ENCODE results near the gene ERF. TPM values are rescaled to one million over a fixed set of nuclear protein-coding genes. Genes with fewer than 3 reads are reported as not detected.

ERF gene
- total and polyA plus RNA-seq, 2 donors (not counting 1 experiment from before 2014, with no cell fraction given), result 48.6 to 51.5 TPM

GRCh38 chr19:42250183-42250665, 4.7 kb downstream of the ERF start:
- peak overlapping the region in 1 of 2 donors; percentile 41 for H3K27ac ChIP-seq (ENCODE audit: low read length in 2 of 2)

More at GRCh38 chr19:42250183-42250665, 4.7 kb downstream of the ERF start:
- no peak for TF ChIP-seq EZH2 (IDR thresholded peaks at IDR 0.05; ENCODE audit: borderline replicate concordance, insufficient read depth, low read depth, low read length, poor library complexity, severe bottlenecking)
- no peak for TF ChIP-seq CTCF (IDR thresholded peaks at IDR 0.05)
- ChIA-PET CTCF (interaction anchor here (0.9 to 1.5 kb wide), 4 partner anchors 7 to 118 kb away, joined by 3 to 5 read pairs (median 3); partner anchors contain the start of genes GSK3A and POU2F2), POLR2A (no interaction called here)
- Histone ChIP-seq H4K20me1 (ENCODE audit: control insufficient read depth, insufficient read depth, low read length, poor library complexity, severe bottlenecking) (peaks cover 26% of the 10 kb centered on the region), H3K79me2 (ENCODE audit: control insufficient read depth, insufficient read depth, low read length) (peaks cover 30% of the 10 kb centered on the region), H3K4me2 (replicated peaks; ENCODE audit: low read depth, low read length, poor library complexity, severe bottlenecking) (no peak overlapping the region), H3K9ac (ENCODE audit: low read length) (no peak overlapping the region), H3K4me1 (ENCODE audit: control insufficient read depth in 2 of 2, insufficient read depth in 2 of 2, low read length in 2 of 2) (peaks cover 16 to 32% of the 10 kb centered on the region in 2 donors), H3K9me3 (ENCODE audit: control extremely low read depth in 1 of 3, control insufficient read depth in 2 of 3, insufficient read depth in 1 of 3, low read length in 2 of 3) (peaks cover 0 to 4% (median 0%) of the 10 kb centered on the region in 3 donors), H3K4me3 (ENCODE audit: control extremely low read depth in 1 of 5, extremely low read depth in 1 of 5, insufficient read depth in 1 of 5, low read depth in 2 of 5, low read length in 4 of 5) (no peak overlapping the region), H2AFZ (ENCODE audit: insufficient read depth, low read depth, low read length, poor library complexity, severe bottlenecking) (no peak overlapping the region), H3K36me3 (replicated peaks in 1 of 2; ENCODE audit: control extremely low read depth in 1 of 2, control insufficient read depth in 1 of 2, extremely low read depth in 1 of 2, insufficient read depth in 2 of 2, low read length in 1 of 2) (peaks cover 2 to 15% of the 10 kb centered on the region in 2 experiments), H3K27me3 (replicated peaks in 1 of 4; ENCODE audit: control extremely low read depth in 1 of 4, control insufficient read depth in 3 of 4, insufficient read depth in 4 of 4, low read length in 3 of 4) (no peaks in the 10 kb centered on the region)
- DNase-seq (no peak), ATAC-seq (ENCODE audit: low read depth) (no peak)
- Mint-ChIP-seq H3K27ac (peak overlapping the region; percentile 50), H3K4me1 (peaks cover 30% of the 10 kb centered on the region), H3K9me3 (ENCODE audit: insufficient read depth) (no peaks in the 10 kb centered on the region), H3K27me3 (no peaks in the 10 kb centered on the region), H3K4me3 (no peak overlapping the region)
- 89% methylated on average over 15 of the region's 15 CpGs for WGBS (ENCODE audit: insufficient coverage)
- intact Hi-C loops (cut with micrococcal nuclease), result no loop called here

Data from B cell (primary cell).